ENCODE results near the gene DISC1. TPM values are rescaled to one million over a fixed set of nuclear protein-coding genes. Genes with fewer than 3 reads are reported as not detected.
"Not testable (repeated sequence)": the region's sequence is repeated elsewhere in the genome, so short reads cannot be mapped to it uniquely, and the experiment has no call there.

Gene DISC1
- polyA plus RNA-seq, 1 donor from 2014 or later: 0.84 TPM

DNA sequence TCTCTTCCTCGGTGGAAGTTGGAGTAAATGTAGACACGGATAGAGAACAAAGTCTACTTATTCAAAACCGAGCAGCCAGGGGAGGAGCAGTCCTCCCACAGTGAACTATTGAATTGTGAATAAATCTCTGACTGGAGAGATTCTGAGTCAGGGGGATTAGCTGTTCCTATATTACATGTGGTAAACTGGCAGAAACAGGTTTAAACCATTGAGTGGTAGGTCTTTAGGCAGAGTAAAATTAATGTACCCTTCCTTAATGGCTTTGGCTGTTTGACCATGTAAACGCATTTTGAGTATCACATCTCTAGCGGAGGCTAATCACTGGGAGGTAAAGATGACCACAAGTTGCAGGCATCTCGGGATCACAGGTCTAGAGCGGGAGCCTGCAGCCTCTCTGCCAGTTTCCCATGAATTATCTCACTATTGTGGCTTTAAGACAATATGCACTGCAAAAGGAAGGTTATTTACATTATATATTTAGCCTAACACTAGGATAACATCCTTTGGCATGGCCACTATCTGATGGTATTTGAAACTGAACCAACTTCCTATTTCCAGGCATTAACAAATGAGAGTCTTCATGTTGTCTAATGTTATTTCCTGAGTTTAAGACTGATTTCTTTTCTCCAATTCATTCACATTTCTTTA is 7.9 kb upstream of the DISC1 start:
- H3K79me2 ChIP-seq (replicated peaks; ENCODE audit: insufficient read depth, low read length): no peaks in the 10 kb centered on the region
- H3K4me2 ChIP-seq (ENCODE audit: low read length): no peak overlapping the region
- H3K9me3 ChIP-seq (ENCODE audit: low read length): no peaks in the 10 kb centered on the region
- no peaks in the 10 kb centered on the region for H3K27me3 ChIP-seq (ENCODE audit: insufficient read depth, low read depth, low read length)
- H3K4me3 ChIP-seq (ENCODE audit: low read length): no peak overlapping the region
- H3K36me3 ChIP-seq (ENCODE audit: insufficient read depth, low read length): no peaks in the 10 kb centered on the region
- H4K20me1 ChIP-seq (ENCODE audit: insufficient read depth): no peaks in the 10 kb centered on the region
- no peak for TF ChIP-seq RAD21 (conservative IDR thresholded peaks at IDR 0.05)
- TF ChIP-seq MXI1 (conservative IDR thresholded peaks at IDR 0.05; ENCODE audit: poor library complexity, severe bottlenecking): no peak
- no peak overlapping the region for H2AFZ ChIP-seq (ENCODE audit: low read depth, low read length)
- H3K9ac ChIP-seq (ENCODE audit: low read length): no peak overlapping the region
- no peaks in the 10 kb centered on the region for H3K9me2 ChIP-seq (ENCODE audit: insufficient read depth, low read length)
- no peak overlapping the region for H3K27ac ChIP-seq (ENCODE audit: low read length)
- H3F3A ChIP-seq (ENCODE audit: insufficient read depth, low read length, poor library complexity, severe bottlenecking): no peaks in the 10 kb centered on the region

DNA sequence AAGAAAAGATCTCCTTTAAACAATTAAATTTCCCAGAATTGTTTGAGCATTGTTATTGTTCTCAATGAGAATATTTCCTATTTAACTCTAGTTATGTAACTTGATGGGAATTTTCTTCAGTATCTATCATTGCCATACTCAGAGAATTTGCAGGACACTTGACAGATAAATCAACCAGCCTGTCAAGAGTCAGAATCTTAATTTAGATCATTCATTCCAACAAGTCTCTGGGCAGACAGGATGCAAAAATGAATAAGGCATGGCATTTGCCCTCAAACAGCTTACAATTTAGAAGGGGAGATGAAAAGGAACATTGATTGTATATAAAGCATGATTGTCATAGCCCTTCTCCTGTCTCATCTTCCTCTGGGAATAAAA is 7.3 kb upstream of the DISC1 start:
- Histone ChIP-seq H3K27me3 (ENCODE audit: insufficient read depth, low read depth, low read length) (no peaks in the 10 kb centered on the region), H3K4me3 (ENCODE audit: low read length) (no peak overlapping the region), H3F3A (ENCODE audit: insufficient read depth, low read length, poor library complexity, severe bottlenecking) (no peaks in the 10 kb centered on the region), H2AFZ (ENCODE audit: low read depth, low read length) (no peak overlapping the region), H4K20me1 (ENCODE audit: insufficient read depth) (no peaks in the 10 kb centered on the region), H3K9me3 (ENCODE audit: low read length) (no peaks in the 10 kb centered on the region), H3K79me2 (replicated peaks; ENCODE audit: insufficient read depth, low read length) (no peaks in the 10 kb centered on the region), H3K9me2 (ENCODE audit: insufficient read depth, low read length) (no peaks in the 10 kb centered on the region), H3K27ac (ENCODE audit: low read length) (no peak overlapping the region), H3K4me2 (ENCODE audit: low read length) (no peak overlapping the region), H3K36me3 (ENCODE audit: insufficient read depth, low read length) (no peaks in the 10 kb centered on the region), H3K9ac (ENCODE audit: low read length) (no peak overlapping the region)
- TF ChIP-seq MXI1 (conservative IDR thresholded peaks at IDR 0.05; ENCODE audit: poor library complexity, severe bottlenecking) (no peak), EP300 (conservative IDR thresholded peaks at IDR 0.05; ENCODE audit: poor library complexity, severe bottlenecking) (peak; percentile 58)

DNA sequence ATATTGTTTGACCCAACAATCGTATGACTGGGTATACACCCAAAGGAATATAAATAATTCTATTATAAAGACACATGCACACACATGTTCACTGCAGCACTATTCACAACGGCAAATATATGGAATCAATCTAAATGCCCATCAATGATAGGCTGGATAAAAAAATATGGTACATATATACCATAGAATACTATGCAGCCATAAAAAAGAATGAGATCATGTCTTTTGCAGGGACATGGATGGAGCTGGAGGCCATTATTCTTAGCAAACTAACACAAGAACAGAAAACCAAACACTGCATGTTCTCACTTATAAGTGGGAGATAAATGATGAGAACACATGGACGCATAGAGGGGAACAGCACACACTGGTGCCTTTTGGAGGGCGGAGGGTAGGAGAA is 1.5 kb upstream of the DISC1 start:
- H4K20me1 ChIP-seq (ENCODE audit: insufficient read depth); H3K4me3 ChIP-seq (ENCODE audit: low read length); H3K79me2 ChIP-seq (replicated peaks; ENCODE audit: insufficient read depth, low read length); H3K4me2 ChIP-seq (ENCODE audit: low read length); H2AFZ ChIP-seq (ENCODE audit: low read depth, low read length); H3K27ac ChIP-seq (ENCODE audit: low read length); H3K9ac ChIP-seq (ENCODE audit: low read length); H3F3A ChIP-seq (ENCODE audit: insufficient read depth, low read length, poor library complexity, severe bottlenecking); H3K9me2 ChIP-seq (ENCODE audit: insufficient read depth, low read length); H3K9me3 ChIP-seq (ENCODE audit: low read length); H3K36me3 ChIP-seq (ENCODE audit: insufficient read depth, low read length): not testable (repeated sequence)
- peaks cover 11% of the 10 kb centered on the region for H3K27me3 ChIP-seq (ENCODE audit: insufficient read depth, low read depth, low read length)

DNA sequence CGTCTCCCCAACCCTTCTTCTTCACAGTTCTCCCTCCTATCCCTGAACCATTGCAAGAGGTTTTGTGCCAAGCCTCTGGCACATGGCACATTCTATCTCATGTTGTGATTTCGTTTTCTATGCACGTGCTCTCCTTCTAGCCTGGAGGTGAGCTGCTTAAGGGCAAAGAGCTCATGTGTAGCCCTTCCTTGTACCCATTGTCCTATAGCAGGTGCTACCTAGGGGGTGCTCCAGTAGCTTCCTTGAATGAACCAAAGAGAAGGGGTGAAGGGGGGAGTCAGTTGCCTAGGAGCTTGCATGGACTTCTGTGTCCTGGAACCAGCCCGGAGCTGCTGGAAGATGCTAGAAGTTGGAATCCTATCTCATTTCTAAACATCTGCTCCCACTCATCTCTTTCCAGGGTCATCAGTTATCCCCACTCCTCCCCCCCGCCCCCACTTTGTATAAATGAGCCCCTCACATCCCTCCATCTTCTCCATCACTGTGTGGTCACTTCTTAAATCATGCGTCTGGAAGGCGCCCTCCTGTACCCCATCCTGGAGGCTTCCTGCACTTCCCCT is 535 bp upstream of the DISC1 start:
- TF ChIP-seq EZH2 (IDR thresholded peaks at IDR 0.05; ENCODE audit: borderline replicate concordance, insufficient read depth, low read length, poor library complexity, severe bottlenecking) (no peak), POLR2AphosphoS5 (IDR thresholded peaks at IDR 0.05) (no peak), EP300 (conservative IDR thresholded peaks at IDR 0.05; ENCODE audit: poor library complexity, severe bottlenecking) (no peak), RAD21 (conservative IDR thresholded peaks at IDR 0.05) (no peak), TAF1 (IDR thresholded peaks at IDR 0.05; ENCODE audit: low read depth) (no peak)
- TF ChIP-seq, protein P1, sequence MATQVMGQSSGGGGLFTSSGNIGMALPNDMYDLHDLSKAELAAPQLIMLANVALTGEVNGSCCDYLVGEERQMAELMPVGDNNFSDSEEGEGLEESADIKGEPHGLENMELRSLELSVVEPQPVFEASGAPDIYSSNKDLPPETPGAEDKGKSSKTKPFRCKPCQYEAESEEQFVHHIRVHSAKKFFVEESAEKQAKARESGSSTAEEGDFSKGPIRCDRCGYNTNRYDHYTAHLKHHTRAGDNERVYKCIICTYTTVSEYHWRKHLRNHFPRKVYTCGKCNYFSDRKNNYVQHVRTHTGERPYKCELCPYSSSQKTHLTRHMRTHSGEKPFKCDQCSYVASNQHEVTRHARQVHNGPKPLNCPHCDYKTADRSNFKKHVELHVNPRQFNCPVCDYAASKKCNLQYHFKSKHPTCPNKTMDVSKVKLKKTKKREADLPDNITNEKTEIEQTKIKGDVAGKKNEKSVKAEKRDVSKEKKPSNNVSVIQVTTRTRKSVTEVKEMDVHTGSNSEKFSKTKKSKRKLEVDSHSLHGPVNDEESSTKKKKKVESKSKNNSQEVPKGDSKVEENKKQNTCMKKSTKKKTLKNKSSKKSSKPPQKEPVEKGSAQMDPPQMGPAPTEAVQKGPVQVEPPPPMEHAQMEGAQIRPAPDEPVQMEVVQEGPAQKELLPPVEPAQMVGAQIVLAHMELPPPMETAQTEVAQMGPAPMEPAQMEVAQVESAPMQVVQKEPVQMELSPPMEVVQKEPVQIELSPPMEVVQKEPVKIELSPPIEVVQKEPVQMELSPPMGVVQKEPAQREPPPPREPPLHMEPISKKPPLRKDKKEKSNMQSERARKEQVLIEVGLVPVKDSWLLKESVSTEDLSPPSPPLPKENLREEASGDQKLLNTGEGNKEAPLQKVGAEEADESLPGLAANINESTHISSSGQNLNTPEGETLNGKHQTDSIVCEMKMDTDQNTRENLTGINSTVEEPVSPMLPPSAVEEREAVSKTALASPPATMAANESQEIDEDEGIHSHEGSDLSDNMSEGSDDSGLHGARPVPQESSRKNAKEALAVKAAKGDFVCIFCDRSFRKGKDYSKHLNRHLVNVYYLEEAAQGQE (IDR thresholded peaks at IDR 0.05; ENCODE audit: borderline replicate concordance): no peak
- TF ChIP-seq, protein P2, sequence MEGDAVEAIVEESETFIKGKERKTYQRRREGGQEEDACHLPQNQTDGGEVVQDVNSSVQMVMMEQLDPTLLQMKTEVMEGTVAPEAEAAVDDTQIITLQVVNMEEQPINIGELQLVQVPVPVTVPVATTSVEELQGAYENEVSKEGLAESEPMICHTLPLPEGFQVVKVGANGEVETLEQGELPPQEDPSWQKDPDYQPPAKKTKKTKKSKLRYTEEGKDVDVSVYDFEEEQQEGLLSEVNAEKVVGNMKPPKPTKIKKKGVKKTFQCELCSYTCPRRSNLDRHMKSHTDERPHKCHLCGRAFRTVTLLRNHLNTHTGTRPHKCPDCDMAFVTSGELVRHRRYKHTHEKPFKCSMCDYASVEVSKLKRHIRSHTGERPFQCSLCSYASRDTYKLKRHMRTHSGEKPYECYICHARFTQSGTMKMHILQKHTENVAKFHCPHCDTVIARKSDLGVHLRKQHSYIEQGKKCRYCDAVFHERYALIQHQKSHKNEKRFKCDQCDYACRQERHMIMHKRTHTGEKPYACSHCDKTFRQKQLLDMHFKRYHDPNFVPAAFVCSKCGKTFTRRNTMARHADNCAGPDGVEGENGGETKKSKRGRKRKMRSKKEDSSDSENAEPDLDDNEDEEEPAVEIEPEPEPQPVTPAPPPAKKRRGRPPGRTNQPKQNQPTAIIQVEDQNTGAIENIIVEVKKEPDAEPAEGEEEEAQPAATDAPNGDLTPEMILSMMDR (IDR thresholded peaks at IDR 0.05; ENCODE audit: poor library complexity, severe bottlenecking): no peak
- Histone ChIP-seq H3K36me3 (ENCODE audit: insufficient read depth, low read length) (no peaks in the 10 kb centered on the region), H3K27me3 (ENCODE audit: insufficient read depth, low read depth, low read length) (peaks cover 11% of the 10 kb centered on the region), H2AFZ (ENCODE audit: low read depth, low read length) (peak overlapping the region; percentile 12), H3K9me3 (ENCODE audit: low read length) (no peaks in the 10 kb centered on the region), H3F3A (ENCODE audit: insufficient read depth, low read length, poor library complexity, severe bottlenecking) (no peaks in the 10 kb centered on the region), H3K9me2 (ENCODE audit: insufficient read depth, low read length) (no peaks in the 10 kb centered on the region), H3K4me3 (ENCODE audit: low read length) (peak overlapping the region; percentile 74), H3K79me2 (replicated peaks; ENCODE audit: insufficient read depth, low read length) (no peaks in the 10 kb centered on the region), H4K20me1 (ENCODE audit: insufficient read depth) (no peaks in the 10 kb centered on the region), H3K27ac (ENCODE audit: low read length) (no peak overlapping the region), H3K4me2 (ENCODE audit: low read length) (peak overlapping the region; percentile 44), H3K9ac (ENCODE audit: low read length) (peak overlapping the region; percentile 63)

Measured in neural cell (in vitro differentiated cells).